ENCODE data around the gene IL4R.

GRCh38 chr16:27377666-27378485, 64.1 kb downstream of the IL4R start:
- TF ChIP-seq CTCF (IDR thresholded peaks at IDR 0.05), result no peak
- TF ChIP-seq POLR2A (IDR thresholded peaks at IDR 0.05), result no peak
